ENCODE measurements around the gene CAMSAP2. TPM values are rescaled to one million over a fixed set of nuclear protein-coding genes. Genes with fewer than 3 reads are reported as not detected.
"Not testable (repeated sequence)": the region's sequence is repeated elsewhere in the genome, so short reads cannot be mapped to it uniquely, and the experiment has no call there.

Gene CAMSAP2
- total and polyA plus RNA-seq, 5 donors from 2014 or later: 0.13 to 8.4 (median 0.60) TPM

DNA sequence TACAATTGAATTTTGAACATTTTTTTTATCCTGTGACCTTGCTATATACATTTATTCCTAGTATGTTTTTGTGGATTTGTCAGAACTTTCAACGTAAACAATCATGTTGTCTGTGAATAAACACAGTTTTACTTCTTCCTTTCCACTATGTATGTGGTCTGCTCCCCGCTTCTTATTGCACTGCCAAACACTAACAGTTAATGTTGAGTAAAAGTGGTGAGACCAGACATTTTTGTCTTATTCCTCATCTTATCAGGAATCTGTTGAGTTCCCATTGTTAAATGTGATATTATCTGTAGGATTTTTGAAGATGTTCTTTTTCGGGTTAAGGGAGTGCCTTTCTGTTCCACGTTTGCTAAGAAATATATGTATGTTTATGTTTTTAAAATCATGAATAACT lies 45.9 kb downstream of the CAMSAP2 start:
- no peak overlapping the region for H3K27ac ChIP-seq (ENCODE audit: insufficient read depth, low read length, poor library complexity, severe bottlenecking)
- Mint-ChIP-seq H3K27ac (no peak overlapping the region), H3K9me3 (peaks cover 0 to 6% (median 0%) of the 10 kb centered on the region in 7 donors), H3K4me1 (peaks cover 0 to 6% (median 3%) of the 10 kb centered on the region in 4 donors), H3K36me3 (peaks cover 13% of the 10 kb centered on the region), H3K4me3 (no peak overlapping the region), H3K27me3 (no peaks in the 10 kb centered on the region)
- H3K36me3 ChIP-seq (ENCODE audit: control insufficient read depth, insufficient read depth, low read length): no peaks in the 10 kb centered on the region
- H3K9me3 ChIP-seq (ENCODE audit: control insufficient read depth in 2 of 2, low read length in 2 of 2): peaks cover 0 to 2% of the 10 kb centered on the region in 2 experiments
- H3K4me3 ChIP-seq (ENCODE audit: low read depth, low read length): no peak overlapping the region
- H3K4me1 ChIP-seq (ENCODE audit: control insufficient read depth, insufficient read depth, low read length, poor library complexity, severe bottlenecking): no peaks in the 10 kb centered on the region
- ATAC-seq (ENCODE audit: low read depth in 2 of 2) (no peak), DNase-seq (no peak)
- H3K27me3 ChIP-seq (ENCODE audit: control insufficient read depth, insufficient read depth, low read length): no peaks in the 10 kb centered on the region

DNA sequence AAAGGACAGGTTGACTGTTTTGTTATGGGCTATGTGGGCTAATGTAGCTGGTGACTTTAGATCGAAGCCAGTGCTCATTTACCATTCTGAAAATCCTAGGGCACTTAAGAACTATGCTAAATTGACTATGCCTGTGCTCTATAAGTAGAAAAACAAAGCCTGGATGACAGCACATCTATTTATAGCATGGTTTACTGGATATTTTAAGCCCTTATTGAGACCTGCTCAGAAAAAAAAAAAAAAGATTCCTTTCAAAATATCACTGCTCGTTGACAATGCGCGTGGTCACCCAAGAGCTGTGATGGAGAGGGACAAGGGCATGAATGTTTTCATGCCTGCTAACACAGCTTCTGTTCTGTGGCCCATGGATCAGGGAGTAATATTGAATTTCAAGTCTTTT lies 48.1 kb downstream of the CAMSAP2 start:
- no peaks in the 10 kb centered on the region for H3K36me3 ChIP-seq (ENCODE audit: control insufficient read depth, insufficient read depth, low read length)
- no peak overlapping the region for H3K4me3 Mint-ChIP-seq
- H3K4me1 ChIP-seq (ENCODE audit: control insufficient read depth, insufficient read depth, low read length, poor library complexity, severe bottlenecking): no peaks in the 10 kb centered on the region
- peaks cover 0 to 4% (median 1%) of the 10 kb centered on the region in 4 donors for H3K4me1 Mint-ChIP-seq
- no peak overlapping the region for H3K27ac ChIP-seq (ENCODE audit: insufficient read depth, low read length, poor library complexity, severe bottlenecking)
- no peak overlapping the region for H3K4me3 ChIP-seq (ENCODE audit: low read depth, low read length)
- no peaks in the 10 kb centered on the region for H3K27me3 Mint-ChIP-seq
- H3K27me3 ChIP-seq (ENCODE audit: control insufficient read depth, insufficient read depth, low read length): no peaks in the 10 kb centered on the region
- no peak overlapping the region for H3K27ac Mint-ChIP-seq
- ATAC-seq (ENCODE audit: low read depth in 2 of 2) (no peak), DNase-seq (no peak)
- peaks cover 0 to 6% (median 0%) of the 10 kb centered on the region in 7 donors for H3K9me3 Mint-ChIP-seq
- H3K36me3 Mint-ChIP-seq: peaks cover 13% of the 10 kb centered on the region
- peaks cover 0 to 2% of the 10 kb centered on the region in 2 experiments for H3K9me3 ChIP-seq (ENCODE audit: control insufficient read depth in 2 of 2, low read length in 2 of 2)

DNA sequence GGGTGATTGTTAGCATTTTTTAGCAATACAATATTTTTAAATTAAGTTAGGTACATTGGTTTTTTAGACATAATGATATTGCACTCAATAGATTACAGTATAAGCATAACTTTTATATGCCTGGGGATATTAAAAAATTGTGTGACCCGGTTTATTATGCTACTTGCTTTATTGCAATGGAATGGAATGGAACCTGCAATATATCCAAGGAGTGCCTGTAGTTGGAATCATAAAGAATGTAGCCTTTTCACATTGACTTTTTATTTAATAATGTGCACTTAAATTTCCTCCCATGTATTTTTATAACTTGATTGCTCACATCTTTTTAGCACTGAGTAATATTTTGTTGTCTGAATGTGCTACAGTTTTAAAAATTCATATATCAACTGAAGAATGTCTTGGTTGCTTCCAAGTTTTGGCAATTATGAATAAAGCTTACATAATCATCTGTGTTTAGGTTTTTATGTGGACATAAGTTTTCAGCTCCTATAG lies 49.2 kb downstream of the CAMSAP2 start:
- ATAC-seq (ENCODE audit: low read depth in 2 of 2): no peak
- no peaks in the 10 kb centered on the region for H3K36me3 ChIP-seq (ENCODE audit: control insufficient read depth, insufficient read depth, low read length)
- H3K9me3 Mint-ChIP-seq: peaks cover 0 to 6% (median 0%) of the 10 kb centered on the region in 7 donors
- H3K4me3 ChIP-seq (ENCODE audit: low read depth, low read length): no peak overlapping the region
- no peak overlapping the region for H3K4me3 Mint-ChIP-seq
- H3K4me1 Mint-ChIP-seq: peaks cover 0 to 4% (median 0%) of the 10 kb centered on the region in 4 donors
- no peaks in the 10 kb centered on the region for H3K27me3 ChIP-seq (ENCODE audit: control insufficient read depth, insufficient read depth, low read length)
- no peak overlapping the region for H3K27ac ChIP-seq (ENCODE audit: insufficient read depth, low read length, poor library complexity, severe bottlenecking)
- peaks cover 13% of the 10 kb centered on the region for H3K36me3 Mint-ChIP-seq
- no peak for DNase-seq
- no peaks in the 10 kb centered on the region for H3K27me3 Mint-ChIP-seq
- H3K27ac Mint-ChIP-seq: no peak overlapping the region
- no peaks in the 10 kb centered on the region for H3K4me1 ChIP-seq (ENCODE audit: control insufficient read depth, insufficient read depth, low read length, poor library complexity, severe bottlenecking)
- H3K9me3 ChIP-seq (ENCODE audit: control insufficient read depth in 2 of 2, low read length in 2 of 2): peaks cover 0 to under 1% of the 10 kb centered on the region in 2 experiments

- not testable (repeated sequence) for H3K27me3 Mint-ChIP-seq; H3K9me3 ChIP-seq (ENCODE audit: control insufficient read depth in 2 of 2, low read length in 2 of 2); H3K27me3 ChIP-seq (ENCODE audit: control insufficient read depth, insufficient read depth, low read length); ATAC-seq (ENCODE audit: low read depth in 2 of 2); H3K36me3 ChIP-seq (ENCODE audit: control insufficient read depth, insufficient read depth, low read length); H3K36me3 Mint-ChIP-seq; DNase-seq; H3K4me1 Mint-ChIP-seq; H3K4me3 ChIP-seq (ENCODE audit: low read depth, low read length); H3K27ac ChIP-seq (ENCODE audit: insufficient read depth, low read length, poor library complexity, severe bottlenecking); H3K9me3 Mint-ChIP-seq; H3K4me1 ChIP-seq (ENCODE audit: control insufficient read depth, insufficient read depth, low read length, poor library complexity, severe bottlenecking); H3K4me3 Mint-ChIP-seq; H3K27ac Mint-ChIP-seq
Measured at GRCh38 chr1:200791012-200791411, 52.3 kb downstream of the CAMSAP2 start.

DNA sequence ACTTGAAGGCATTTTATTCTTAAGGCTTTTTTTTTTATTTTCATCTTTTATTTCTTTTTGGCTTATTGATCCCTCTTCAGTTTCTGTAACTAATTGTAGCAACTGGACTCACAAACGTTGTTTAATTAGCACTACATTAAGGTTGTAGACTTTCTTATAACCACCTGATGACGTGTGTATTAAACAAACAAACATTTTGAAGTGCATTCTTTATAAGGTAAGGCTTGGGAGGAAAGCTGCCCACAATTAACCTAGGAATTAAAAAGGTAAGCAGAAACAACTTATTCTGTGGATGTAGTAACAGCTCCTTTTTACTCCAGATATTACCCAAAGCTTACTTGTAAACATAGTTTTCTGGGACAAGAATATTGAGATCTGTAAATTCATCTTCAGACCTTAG lies 55.0 kb downstream of the CAMSAP2 start:
- Mint-ChIP-seq H3K4me3 (no peak overlapping the region), H3K27ac (no peak overlapping the region), H3K9me3 (no peaks in the 10 kb centered on the region), H3K36me3 (peaks cover 5% of the 10 kb centered on the region), H3K27me3 (no peaks in the 10 kb centered on the region), H3K4me1 (peaks cover 0 to 6% (median 2%) of the 10 kb centered on the region in 4 donors)
- H3K4me1 ChIP-seq (ENCODE audit: control insufficient read depth, insufficient read depth, low read length, poor library complexity, severe bottlenecking): no peaks in the 10 kb centered on the region
- no peak overlapping the region for H3K4me3 ChIP-seq (ENCODE audit: low read depth, low read length)
- no peak for ATAC-seq (ENCODE audit: low read depth in 2 of 2)
- no peaks in the 10 kb centered on the region for H3K36me3 ChIP-seq (ENCODE audit: control insufficient read depth, insufficient read depth, low read length)
- H3K9me3 ChIP-seq (ENCODE audit: control insufficient read depth in 2 of 2, low read length in 2 of 2): no peaks in the 10 kb centered on the region
- DNase-seq: no peak
- no peaks in the 10 kb centered on the region for H3K27me3 ChIP-seq (ENCODE audit: control insufficient read depth, insufficient read depth, low read length)
- H3K27ac ChIP-seq (ENCODE audit: insufficient read depth, low read length, poor library complexity, severe bottlenecking): no peak overlapping the region

- peaks cover 0 to under 1% (median 0%) of the 10 kb centered on the region in 7 donors for H3K9me3 Mint-ChIP-seq
- no peak overlapping the region for H3K4me3 Mint-ChIP-seq
- Histone ChIP-seq H3K36me3 (ENCODE audit: control insufficient read depth, insufficient read depth, low read length) (no peaks in the 10 kb centered on the region), H3K4me3 (ENCODE audit: low read depth, low read length) (no peak overlapping the region), H3K27ac (ENCODE audit: insufficient read depth, low read length, poor library complexity, severe bottlenecking) (no peak overlapping the region), H3K27me3 (ENCODE audit: control insufficient read depth, insufficient read depth, low read length) (no peaks in the 10 kb centered on the region), H3K4me1 (ENCODE audit: control insufficient read depth, insufficient read depth, low read length, poor library complexity, severe bottlenecking) (no peaks in the 10 kb centered on the region), H3K9me3 (ENCODE audit: control insufficient read depth in 2 of 2, low read length in 2 of 2) (no peaks in the 10 kb centered on the region)
- H3K36me3 Mint-ChIP-seq: peaks cover 5% of the 10 kb centered on the region
- no peak for DNase-seq
- no peak for ATAC-seq (ENCODE audit: low read depth in 2 of 2)
- no peaks in the 10 kb centered on the region for H3K27me3 Mint-ChIP-seq
- no peak overlapping the region for H3K27ac Mint-ChIP-seq
- peaks cover 0 to 6% (median 2%) of the 10 kb centered on the region in 4 donors for H3K4me1 Mint-ChIP-seq
Measured at GRCh38 chr1:200794506-200795065, 55.9 kb downstream of the CAMSAP2 start.

GRCh38 chr1:200795156-200795555 lies 56.5 kb downstream of the CAMSAP2 start:
- Mint-ChIP-seq H3K4me3 (no peak overlapping the region), H3K27ac (no peak overlapping the region), H3K9me3 (peaks cover 0 to 1% (median 0%) of the 10 kb centered on the region in 7 donors), H3K27me3 (no peaks in the 10 kb centered on the region), H3K4me1 (peaks cover 0 to 6% (median 2%) of the 10 kb centered on the region in 4 donors), H3K36me3 (peaks cover 5% of the 10 kb centered on the region)
- Histone ChIP-seq H3K36me3 (ENCODE audit: control insufficient read depth, insufficient read depth, low read length) (no peaks in the 10 kb centered on the region), H3K27me3 (ENCODE audit: control insufficient read depth, insufficient read depth, low read length) (no peaks in the 10 kb centered on the region), H3K4me1 (ENCODE audit: control insufficient read depth, insufficient read depth, low read length, poor library complexity, severe bottlenecking) (no peaks in the 10 kb centered on the region), H3K27ac (ENCODE audit: insufficient read depth, low read length, poor library complexity, severe bottlenecking) (no peak overlapping the region), H3K4me3 (ENCODE audit: low read depth, low read length) (no peak overlapping the region), H3K9me3 (ENCODE audit: control insufficient read depth in 2 of 2, low read length in 2 of 2) (no peaks in the 10 kb centered on the region)
- no peak for DNase-seq
- ATAC-seq (ENCODE audit: low read depth in 2 of 2): no peak

DNA sequence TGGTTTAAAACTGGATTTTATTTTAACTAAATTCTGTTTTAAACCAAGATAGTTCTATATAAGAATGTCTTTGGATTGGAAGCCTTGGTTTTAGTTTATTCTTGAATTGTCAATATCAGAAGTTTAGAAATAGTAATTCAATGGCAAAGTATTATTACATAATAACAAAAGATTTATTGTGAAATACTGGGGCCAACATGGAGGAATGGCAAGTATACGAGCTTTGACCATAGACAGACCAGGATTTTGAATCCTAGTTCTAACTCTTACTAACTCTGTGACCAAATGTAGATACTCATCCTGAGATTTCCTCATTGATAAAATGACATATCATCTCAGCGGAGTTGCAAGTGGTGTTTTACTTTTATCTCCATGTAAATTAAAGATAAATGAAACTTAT lies 63.3 kb downstream of the CAMSAP2 start:
- ATAC-seq (ENCODE audit: low read depth in 2 of 2): no peak
- DNase-seq: no peak
- Histone ChIP-seq H3K27me3 (ENCODE audit: control insufficient read depth, insufficient read depth, low read length) (no peaks in the 10 kb centered on the region), H3K4me3 (ENCODE audit: low read depth, low read length) (no peak overlapping the region), H3K9me3 (ENCODE audit: control insufficient read depth in 2 of 2, low read length in 2 of 2) (no peaks in the 10 kb centered on the region), H3K27ac (ENCODE audit: insufficient read depth, low read length, poor library complexity, severe bottlenecking) (no peak overlapping the region), H3K4me1 (ENCODE audit: control insufficient read depth, insufficient read depth, low read length, poor library complexity, severe bottlenecking) (no peaks in the 10 kb centered on the region), H3K36me3 (ENCODE audit: control insufficient read depth, insufficient read depth, low read length) (no peaks in the 10 kb centered on the region)
- H3K36me3 Mint-ChIP-seq: no peaks in the 10 kb centered on the region
- no peak overlapping the region for H3K4me3 Mint-ChIP-seq
- peaks cover 0 to 10% (median 4%) of the 10 kb centered on the region in 4 donors for H3K4me1 Mint-ChIP-seq
- H3K27ac Mint-ChIP-seq: no peak overlapping the region
- peaks cover 4% of the 10 kb centered on the region for H3K27me3 Mint-ChIP-seq
- H3K9me3 Mint-ChIP-seq: peaks cover 0 to 3% (median 0%) of the 10 kb centered on the region in 7 donors

Data from CD4-positive, CD25-positive, alpha-beta regulatory T cell (primary cell).